ENCODE measurements around the gene ALAS1. TPM values are rescaled to one million over a fixed set of nuclear protein-coding genes. Genes with fewer than 3 reads are reported as not detected.

Gene ALAS1
- total RNA-seq, 4 donors from 2014 or later: 31.1 to 50.5 (median 38.9) TPM

- H3K4me3 ChIP-seq: no peak overlapping the region
- no peaks in the 10 kb centered on the region for H3K27me3 ChIP-seq
- peak overlapping the region; percentile 28 to 62 (median 53) for H3K27ac ChIP-seq (replicated peaks in 1 of 4)
- peaks cover 0 to 42% (median 34%) of the 10 kb centered on the region in 4 donors for H3K4me1 ChIP-seq
- no peaks in the 10 kb centered on the region for H3K9me3 ChIP-seq
- no peak for TF ChIP-seq EP300 (IDR thresholded peaks at IDR 0.05)
- TF ChIP-seq POLR2AphosphoS5 (IDR thresholded peaks at IDR 0.05): no peak
- TF ChIP-seq POLR2A (IDR thresholded peaks at IDR 0.05; ENCODE audit: low read depth): no peak
- TF ChIP-seq CTCF (IDR thresholded peaks at IDR 0.05): no peak
- intact Hi-C loops (cut with DNase I): no loop called here
- no peak for DNase-seq (ENCODE audit: extremely low spot score)
- WGBS: 57% methylated on average over 9 of the region's 12 CpGs
- peaks cover 42 to 98% (median 95%) of the 10 kb centered on the region in 4 donors for H3K36me3 ChIP-seq
Observed at GRCh38 chr3:52253314-52254304, 55.6 kb downstream of the ALAS1 start.

GRCh38 chr3:52254608-52255007, 56.6 kb downstream of the ALAS1 start:
- DNase-seq (ENCODE audit: extremely low spot score): no peak
- WGBS: 78% methylated on average over 9 of the region's 9 CpGs
- Histone ChIP-seq H3K4me1 (peaks cover 0 to 45% (median 40%) of the 10 kb centered on the region in 4 donors), H3K36me3 (peaks cover 52 to 98% (median 95%) of the 10 kb centered on the region in 4 donors), H3K4me3 (no peak overlapping the region), H3K27ac (replicated peaks in 1 of 4) (peak overlapping the region in 1 of 4 donors; percentile 60), H3K9me3 (no peaks in the 10 kb centered on the region), H3K27me3 (no peaks in the 10 kb centered on the region)
- intact Hi-C loops (cut with DNase I): no loop called here
- no peak for TF ChIP-seq POLR2A (IDR thresholded peaks at IDR 0.05; ENCODE audit: low read depth)
- TF ChIP-seq CTCF (IDR thresholded peaks at IDR 0.05): no peak
- TF ChIP-seq POLR2AphosphoS5 (IDR thresholded peaks at IDR 0.05): no peak
- TF ChIP-seq EP300 (IDR thresholded peaks at IDR 0.05): no peak

DNA sequence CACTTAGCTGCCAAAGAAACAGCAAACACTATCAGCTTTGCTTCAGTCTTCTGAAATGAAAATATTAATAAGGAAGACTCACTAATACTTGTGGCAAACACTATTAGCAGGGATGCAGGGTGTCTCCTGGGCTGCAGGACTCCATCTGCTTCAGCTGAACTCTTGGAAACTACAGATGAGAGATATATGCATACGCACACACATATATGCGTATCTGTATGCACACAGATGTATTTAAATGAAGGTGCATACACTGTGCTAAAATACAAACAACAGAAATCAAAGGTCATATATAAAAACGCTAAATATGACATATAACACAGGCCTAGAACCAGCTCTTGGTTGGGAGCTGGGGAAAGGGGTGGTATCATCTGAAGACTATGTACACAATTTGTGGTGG, 58.2 kb downstream of the ALAS1 start:
- peak overlapping the region in 1 of 4 donors; percentile 63 for H3K27ac ChIP-seq (replicated peaks in 1 of 4)
- intact Hi-C loops (cut with DNase I): loop anchor here (1.0 kb wide), 1 partner anchor 14 kb away; no protein-coding TSS in a partner anchor
- no peaks in the 10 kb centered on the region for H3K9me3 ChIP-seq
- TF ChIP-seq CTCF (IDR thresholded peaks at IDR 0.05): no peak
- no peak for TF ChIP-seq POLR2AphosphoS5 (IDR thresholded peaks at IDR 0.05)
- TF ChIP-seq EP300 (IDR thresholded peaks at IDR 0.05): no peak
- TF ChIP-seq POLR2A (IDR thresholded peaks at IDR 0.05; ENCODE audit: low read depth): no peak
- peaks cover 0 to 52% (median 44%) of the 10 kb centered on the region in 4 donors for H3K4me1 ChIP-seq
- 84% methylated on average over 3 of the region's 3 CpGs for WGBS
- DNase-seq (ENCODE audit: extremely low spot score): no peak
- H3K36me3 ChIP-seq: peaks cover 66 to 100% (median 96%) of the 10 kb centered on the region in 4 donors
- H3K27me3 ChIP-seq: no peaks in the 10 kb centered on the region
- no peak overlapping the region for H3K4me3 ChIP-seq

DNA sequence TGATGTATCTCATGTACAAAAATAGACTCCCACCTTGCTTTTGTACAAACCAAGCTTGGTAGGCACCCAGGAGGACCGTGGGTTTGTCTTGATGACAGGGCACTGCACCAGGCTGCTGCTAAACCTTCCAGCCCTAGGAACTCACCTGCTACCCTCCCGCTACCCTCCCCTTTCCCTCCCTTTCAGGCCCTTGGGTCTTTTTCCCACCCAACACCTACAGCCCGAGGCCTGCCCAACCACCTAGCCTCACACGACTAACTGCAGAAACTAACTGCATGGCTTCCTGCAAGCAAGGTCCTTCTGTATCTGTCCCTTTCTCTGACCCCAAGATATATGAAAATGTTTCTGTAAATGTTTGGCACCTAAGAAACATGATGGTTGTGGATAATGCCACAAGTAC, 58.7 kb downstream of the ALAS1 start:
- peaks cover 0 to 55% (median 44%) of the 10 kb centered on the region in 4 donors for H3K4me1 ChIP-seq
- peak overlapping the region in 1 of 4 donors; percentile 63 for H3K27ac ChIP-seq (replicated peaks in 1 of 4)
- no peaks in the 10 kb centered on the region for H3K9me3 ChIP-seq
- WGBS: 86% methylated on average over 4 of the region's 4 CpGs
- DNase-seq (ENCODE audit: extremely low spot score): no peak
- peaks cover 66 to 100% (median 96%) of the 10 kb centered on the region in 4 donors for H3K36me3 ChIP-seq
- no peak overlapping the region for H3K4me3 ChIP-seq
- H3K27me3 ChIP-seq: no peaks in the 10 kb centered on the region
- intact Hi-C loops (cut with DNase I): loop anchor here (1.0 kb wide), 1 partner anchor 14 kb away; no protein-coding TSS in a partner anchor
- no peak for TF ChIP-seq EP300 (IDR thresholded peaks at IDR 0.05)
- no peak for TF ChIP-seq POLR2AphosphoS5 (IDR thresholded peaks at IDR 0.05)
- TF ChIP-seq CTCF (IDR thresholded peaks at IDR 0.05): no peak
- TF ChIP-seq POLR2A (IDR thresholded peaks at IDR 0.05; ENCODE audit: low read depth): no peak

All from esophagus muscularis mucosa (tissue), 4 donors.